ENCODE measurements around the gene KRT85.

- TF ChIP-seq, protein P1, sequence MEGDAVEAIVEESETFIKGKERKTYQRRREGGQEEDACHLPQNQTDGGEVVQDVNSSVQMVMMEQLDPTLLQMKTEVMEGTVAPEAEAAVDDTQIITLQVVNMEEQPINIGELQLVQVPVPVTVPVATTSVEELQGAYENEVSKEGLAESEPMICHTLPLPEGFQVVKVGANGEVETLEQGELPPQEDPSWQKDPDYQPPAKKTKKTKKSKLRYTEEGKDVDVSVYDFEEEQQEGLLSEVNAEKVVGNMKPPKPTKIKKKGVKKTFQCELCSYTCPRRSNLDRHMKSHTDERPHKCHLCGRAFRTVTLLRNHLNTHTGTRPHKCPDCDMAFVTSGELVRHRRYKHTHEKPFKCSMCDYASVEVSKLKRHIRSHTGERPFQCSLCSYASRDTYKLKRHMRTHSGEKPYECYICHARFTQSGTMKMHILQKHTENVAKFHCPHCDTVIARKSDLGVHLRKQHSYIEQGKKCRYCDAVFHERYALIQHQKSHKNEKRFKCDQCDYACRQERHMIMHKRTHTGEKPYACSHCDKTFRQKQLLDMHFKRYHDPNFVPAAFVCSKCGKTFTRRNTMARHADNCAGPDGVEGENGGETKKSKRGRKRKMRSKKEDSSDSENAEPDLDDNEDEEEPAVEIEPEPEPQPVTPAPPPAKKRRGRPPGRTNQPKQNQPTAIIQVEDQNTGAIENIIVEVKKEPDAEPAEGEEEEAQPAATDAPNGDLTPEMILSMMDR (IDR thresholded peaks at IDR 0.05): no peak
- TF ChIP-seq POLR2A (IDR thresholded peaks at IDR 0.05; ENCODE audit: low read depth): no peak
- no peak for TF ChIP-seq EP300 (IDR thresholded peaks at IDR 0.05)
- no peak for TF ChIP-seq POLR2AphosphoS5 (IDR thresholded peaks at IDR 0.05)
Observed at GRCh38 chr12:52313461-52313860, 53.8 kb downstream of the KRT85 start.

Data from esophagus muscularis mucosa (tissue), 4 donors.